Sigmoid colon (tissue), 7 donors: ENCODE results near the gene CCDC38. TPM values are rescaled to one million over a fixed set of nuclear protein-coding genes. Genes with fewer than 3 reads are reported as not detected.

ENCODE experiments used
- DNase-seq: peaks from one replicate; pipeline ENCODE4 v3.0.0-alpha.2; 2019
- H3K27ac ChIP-seq, 4 donors: fragments of 200-600 bp; sonication (generic); one replicate each; pipeline ENCODE4 v1.5.1; 2016 to 2019; ENCODE audit warnings: mild to moderate bottlenecking in 1 of 4
- H3K27me3 ChIP-seq, 3 donors: fragments of 200-600 bp; sonication (generic); one replicate each; pipeline ENCODE4 v1.5.1; 2019; ENCODE audit warnings: mild to moderate bottlenecking in 1 of 3
- H3K36me3 ChIP-seq, 4 donors: fragments of 200-600 bp; sonication (generic); one replicate each; pipeline ENCODE4 v1.5.1; 2016 to 2019
- H3K4me1 ChIP-seq, 4 donors: fragments of 200-600 bp; sonication (generic); one replicate each; pipeline ENCODE4 v1.5.1; 2017 to 2019
- H3K4me3 ChIP-seq, 4 donors: fragments of 200-600 bp; sonication (generic); one replicate each; pipeline ENCODE4 v1.5.1; 2017 to 2019; ENCODE audit warnings: mild to moderate bottlenecking in 2 of 4, moderate library complexity in 1 of 4
- H3K9me3 ChIP-seq, 4 donors: fragments of 200-600 bp in 3 of 4; sonication (generic) in 3 of 4; one replicate each; pipeline versions ENCODE4 v1.5.1 to v1.6.1; 2013 to 2019
- CTCF ChIP-seq, 4 experiments: fragments of 450-650 bp in 3 of 4; fragments of 200-600 bp in 1 of 4; IDR thresholded peaks; one replicate each; pipeline ENCODE4 v1.5.1; 2016 to 2019; ENCODE audit warnings: antibody characterized with exemption in 4 of 4, mild to moderate bottlenecking in 3 of 4, moderate library complexity in 2 of 4
- EP300 ChIP-seq, 4 donors: sonication (generic); formaldehyde crosslinking; IDR thresholded peaks; one replicate each; pipeline ENCODE4 v1.6.1; 2017; ENCODE audit warnings: antibody characterized with exemption in 4 of 4
- POLR2A ChIP-seq, 2 donors: fragments of 450-650 bp; IDR thresholded peaks; one replicate each; pipeline ENCODE4 v1.6.1; 2016; ENCODE audit warnings: antibody characterized with exemption in 2 of 2, mild to moderate bottlenecking in 2 of 2, moderate library complexity in 2 of 2
- POLR2AphosphoS5 ChIP-seq, 4 donors: sonication (generic); formaldehyde crosslinking; IDR thresholded peaks; one replicate each; pipeline ENCODE4 v1.6.1; 2017; ENCODE audit warnings: antibody characterized with exemption in 4 of 4
- WGBS, 2 donors: extraction: QIAGEN DNeasy Blood & Tissue Kit; methylation state at CpG; one replicate each; pipeline ENCODE4 v1.1.7; 2013; 5-methylcytosine and 5-hydroxymethylcytosine counted together
- intact Hi-C: fragments of 100-400 bp; cut with DNase I; formaldehyde crosslinking; loops from one replicate; pipeline ENCODE4 v1.15.1; 2023
- polyA plus RNA-seq, 3 donors: library from polyadenylated mRNA; stranded (reverse); fragments of 200-250 nt; gene quantifications; one replicate each; pipeline ENCODE4 v1.2.3, GENCODE V29; 2013
- total RNA-seq, 4 donors: library from RNA; depleted of rRNA; stranded (reverse); fragments of >200 nt; gene quantifications; one replicate each; pipeline ENCODE4 v1.1.0, GENCODE V29; 2016
- donor health status: healthy with polysubstance abuse.
- donor health status: Bipolar disorder and iron deficiency.
- donor health status: healthy.

Gene CCDC38
- total and polyA plus RNA-seq, 7 donors: not detected

- TF ChIP-seq CTCF (IDR thresholded peaks at IDR 0.05): no peak
- TF ChIP-seq EP300 (IDR thresholded peaks at IDR 0.05): no peak
- no peak for TF ChIP-seq POLR2A (IDR thresholded peaks at IDR 0.05)
- TF ChIP-seq POLR2AphosphoS5 (IDR thresholded peaks at IDR 0.05): no peak
Measured at GRCh38 chr12:95955549-95956159, 13.2 kb upstream of the CCDC38 start.

GRCh38 chr12:95953000-95953399 lies 10.6 kb upstream of the CCDC38 start:
- TF ChIP-seq EP300 (IDR thresholded peaks at IDR 0.05) (no peak), POLR2A (IDR thresholded peaks at IDR 0.05) (no peak), CTCF (IDR thresholded peaks at IDR 0.05) (no peak)
- no peaks in the 10 kb centered on the region for H3K27me3 ChIP-seq
- no peaks in the 10 kb centered on the region for H3K9me3 ChIP-seq
- intact Hi-C loops: no loop called here
- no peak for DNase-seq
- no peaks in the 10 kb centered on the region for H3K36me3 ChIP-seq
- WGBS, 2 donors: 63 to 80% methylated on average over 1 of the region's 1 CpG
- no peak overlapping the region for H3K27ac ChIP-seq
- H3K4me1 ChIP-seq: no peaks in the 10 kb centered on the region
- no peak overlapping the region for H3K4me3 ChIP-seq

More at GRCh38 chr12:95955549-95956159, 13.2 kb upstream of the CCDC38 start:
- Histone ChIP-seq H3K4me3 (no peak overlapping the region), H3K27me3 (no peaks in the 10 kb centered on the region), H3K36me3 (no peaks in the 10 kb centered on the region), H3K27ac (no peak overlapping the region), H3K9me3 (no peaks in the 10 kb centered on the region), H3K4me1 (no peaks in the 10 kb centered on the region)
- intact Hi-C loops: no loop called here
- DNase-seq: no peak
- 87 to 91% methylated on average over 7 of the region's 7 CpGs for WGBS, 2 donors

GRCh38 chr12:95951515-95951914 lies 9.1 kb upstream of the CCDC38 start:
- H3K4me1 ChIP-seq: no peaks in the 10 kb centered on the region
- H3K36me3 ChIP-seq: no peaks in the 10 kb centered on the region
- no peaks in the 10 kb centered on the region for H3K9me3 ChIP-seq
- intact Hi-C loops: no loop called here
- H3K27me3 ChIP-seq: no peaks in the 10 kb centered on the region
- TF ChIP-seq CTCF (IDR thresholded peaks at IDR 0.05) (no peak), POLR2A (IDR thresholded peaks at IDR 0.05) (no peak), EP300 (IDR thresholded peaks at IDR 0.05) (no peak), POLR2AphosphoS5 (IDR thresholded peaks at IDR 0.05) (no peak)
- no peak overlapping the region for H3K27ac ChIP-seq
- no peak overlapping the region for H3K4me3 ChIP-seq
- DNase-seq: no peak

- H3K27me3 ChIP-seq: no peaks in the 10 kb centered on the region
- H3K4me1 ChIP-seq: no peaks in the 10 kb centered on the region
- intact Hi-C loops: no loop called here
- WGBS, 2 donors: 61 to 68% methylated on average over 4 of the region's 4 CpGs
- DNase-seq: no peak
- no peak overlapping the region for H3K27ac ChIP-seq
- H3K9me3 ChIP-seq: no peaks in the 10 kb centered on the region
- H3K4me3 ChIP-seq: no peak overlapping the region
- H3K36me3 ChIP-seq: no peaks in the 10 kb centered on the region
- no peak for TF ChIP-seq POLR2AphosphoS5 (IDR thresholded peaks at IDR 0.05)
- no peak for TF ChIP-seq POLR2A (IDR thresholded peaks at IDR 0.05)
- TF ChIP-seq EP300 (IDR thresholded peaks at IDR 0.05): no peak
- TF ChIP-seq CTCF (IDR thresholded peaks at IDR 0.05): no peak
Measured at GRCh38 chr12:95949477-95950206, 7.2 kb upstream of the CCDC38 start.
